Measurements from ENCODE around the gene NRF1.
"Not testable (repeated sequence)": the region's sequence is repeated elsewhere in the genome, so short reads cannot be mapped to it uniquely, and the experiment has no call there.

The NRF1 gene

DNA sequence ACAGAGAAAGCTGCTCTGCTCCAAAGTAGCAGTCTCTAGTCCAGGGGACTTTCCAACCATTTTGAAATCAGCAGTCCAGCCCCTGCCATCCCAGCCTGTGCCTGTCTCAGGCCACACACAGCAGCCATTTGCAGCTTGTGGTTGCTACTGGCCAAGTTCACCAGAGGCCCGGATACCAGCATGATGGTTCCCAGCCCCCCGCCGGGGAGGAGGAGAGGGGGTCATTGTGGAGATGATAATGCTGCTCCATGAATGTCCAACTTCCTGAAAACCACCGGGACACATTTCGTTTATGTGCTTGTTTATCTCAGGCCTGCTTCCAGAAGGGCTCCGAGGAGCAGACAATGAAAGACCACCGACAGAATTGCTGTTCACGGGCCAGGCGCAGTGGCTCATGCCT lies 181.2 kb downstream of the NRF1 start:
- TF ChIP-seq, protein P1, sequence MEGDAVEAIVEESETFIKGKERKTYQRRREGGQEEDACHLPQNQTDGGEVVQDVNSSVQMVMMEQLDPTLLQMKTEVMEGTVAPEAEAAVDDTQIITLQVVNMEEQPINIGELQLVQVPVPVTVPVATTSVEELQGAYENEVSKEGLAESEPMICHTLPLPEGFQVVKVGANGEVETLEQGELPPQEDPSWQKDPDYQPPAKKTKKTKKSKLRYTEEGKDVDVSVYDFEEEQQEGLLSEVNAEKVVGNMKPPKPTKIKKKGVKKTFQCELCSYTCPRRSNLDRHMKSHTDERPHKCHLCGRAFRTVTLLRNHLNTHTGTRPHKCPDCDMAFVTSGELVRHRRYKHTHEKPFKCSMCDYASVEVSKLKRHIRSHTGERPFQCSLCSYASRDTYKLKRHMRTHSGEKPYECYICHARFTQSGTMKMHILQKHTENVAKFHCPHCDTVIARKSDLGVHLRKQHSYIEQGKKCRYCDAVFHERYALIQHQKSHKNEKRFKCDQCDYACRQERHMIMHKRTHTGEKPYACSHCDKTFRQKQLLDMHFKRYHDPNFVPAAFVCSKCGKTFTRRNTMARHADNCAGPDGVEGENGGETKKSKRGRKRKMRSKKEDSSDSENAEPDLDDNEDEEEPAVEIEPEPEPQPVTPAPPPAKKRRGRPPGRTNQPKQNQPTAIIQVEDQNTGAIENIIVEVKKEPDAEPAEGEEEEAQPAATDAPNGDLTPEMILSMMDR (conservative IDR thresholded peaks at IDR 0.05), result no peak
- H3K27ac ChIP-seq, result no peak overlapping the region

DNA sequence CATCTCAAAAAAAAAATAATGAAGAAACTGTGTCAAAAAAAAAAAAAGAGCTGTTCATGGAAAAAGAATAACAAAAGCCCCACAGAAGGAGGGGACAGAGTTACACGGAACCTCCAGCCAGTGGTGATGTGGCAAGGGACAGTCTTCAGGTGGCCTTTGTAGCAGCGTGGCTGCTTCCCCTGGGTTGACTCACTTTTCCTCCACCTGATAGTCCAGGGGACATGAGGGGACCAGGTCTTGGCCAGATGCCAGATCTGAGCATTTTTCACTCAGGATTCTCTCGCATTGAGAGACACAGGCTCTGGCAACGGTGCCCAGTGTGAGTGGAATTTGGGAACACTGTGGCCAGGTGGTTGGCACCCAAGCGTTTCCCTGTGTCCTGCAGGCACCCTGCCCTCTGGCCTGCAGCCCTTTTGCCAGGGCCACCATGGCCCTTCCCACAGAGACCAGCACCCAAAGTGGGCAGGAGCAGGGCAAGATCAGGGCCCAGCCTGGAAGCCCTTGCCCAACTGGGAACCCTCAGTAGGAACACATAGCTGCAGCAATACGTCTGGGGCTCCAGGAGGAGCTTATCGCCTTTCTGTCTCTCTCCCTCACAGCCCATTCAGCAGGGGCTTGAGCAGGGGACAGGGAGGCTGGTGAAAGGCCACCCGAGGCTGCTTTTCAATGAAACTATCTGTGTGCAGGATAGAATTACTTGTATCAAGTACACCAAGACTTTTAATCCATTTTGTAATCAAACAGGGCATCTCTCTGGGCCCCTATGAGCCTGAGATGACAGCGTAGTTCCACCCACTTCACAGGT lies 182.2 kb downstream of the NRF1 start:
- H3K27ac ChIP-seq, result no peak overlapping the region
- TF ChIP-seq, protein P1 (conservative IDR thresholded peaks at IDR 0.05), result no peak

DNA sequence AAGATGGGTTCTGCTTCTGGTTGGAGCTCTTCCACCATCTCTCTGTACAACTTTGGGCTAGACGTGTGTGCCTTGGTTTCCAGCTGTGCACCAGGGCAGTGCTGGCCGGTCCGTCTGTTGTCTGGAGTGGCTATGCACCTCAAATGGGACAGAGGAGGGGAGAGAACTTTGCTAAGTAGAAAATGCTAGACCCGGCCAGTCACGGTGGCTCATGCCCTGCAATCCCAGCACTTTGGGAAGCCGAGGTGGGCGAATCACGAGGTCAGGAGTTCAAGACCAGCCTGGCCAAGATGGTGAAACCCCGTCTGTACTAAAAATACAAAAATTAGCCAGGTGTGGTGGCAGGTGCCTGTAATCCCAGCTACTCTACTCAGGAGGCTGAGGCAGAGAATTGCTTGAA lies 182.9 kb downstream of the NRF1 start:
- H3K27ac ChIP-seq, result not testable (repeated sequence)

DNA sequence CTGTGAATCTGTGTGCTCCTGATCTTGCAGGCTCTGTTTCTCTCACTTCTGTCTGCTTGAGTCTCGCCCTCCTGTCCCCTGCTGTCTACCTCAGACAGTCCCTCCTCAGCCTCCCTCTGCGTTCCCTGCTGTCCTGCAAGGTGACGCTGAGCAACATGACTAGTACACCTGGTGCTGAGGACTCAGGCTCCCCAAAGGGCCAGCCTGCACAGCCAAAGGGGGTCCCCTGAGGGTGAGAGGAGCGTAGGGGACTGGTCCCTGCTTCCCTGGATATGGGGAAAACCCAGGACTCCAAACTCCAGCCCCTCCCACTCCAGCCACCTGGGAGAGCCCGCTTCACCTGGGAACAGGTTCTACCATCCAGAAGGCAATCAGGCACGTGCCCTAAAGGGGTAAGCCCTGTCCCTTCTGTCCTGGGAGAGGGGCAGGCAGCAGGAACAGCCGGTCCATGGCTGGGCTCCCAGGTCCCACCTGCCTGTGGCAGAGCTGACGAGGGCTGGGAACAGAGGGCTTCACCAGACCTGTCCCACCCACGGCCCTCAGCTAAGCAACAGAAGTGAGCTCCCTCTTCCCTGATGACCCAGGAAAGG lies 184.8 kb downstream of the NRF1 start:
- TF ChIP-seq, protein P1 (conservative IDR thresholded peaks at IDR 0.05), result no peak
- H3K27ac ChIP-seq, result no peak overlapping the region

DNA sequence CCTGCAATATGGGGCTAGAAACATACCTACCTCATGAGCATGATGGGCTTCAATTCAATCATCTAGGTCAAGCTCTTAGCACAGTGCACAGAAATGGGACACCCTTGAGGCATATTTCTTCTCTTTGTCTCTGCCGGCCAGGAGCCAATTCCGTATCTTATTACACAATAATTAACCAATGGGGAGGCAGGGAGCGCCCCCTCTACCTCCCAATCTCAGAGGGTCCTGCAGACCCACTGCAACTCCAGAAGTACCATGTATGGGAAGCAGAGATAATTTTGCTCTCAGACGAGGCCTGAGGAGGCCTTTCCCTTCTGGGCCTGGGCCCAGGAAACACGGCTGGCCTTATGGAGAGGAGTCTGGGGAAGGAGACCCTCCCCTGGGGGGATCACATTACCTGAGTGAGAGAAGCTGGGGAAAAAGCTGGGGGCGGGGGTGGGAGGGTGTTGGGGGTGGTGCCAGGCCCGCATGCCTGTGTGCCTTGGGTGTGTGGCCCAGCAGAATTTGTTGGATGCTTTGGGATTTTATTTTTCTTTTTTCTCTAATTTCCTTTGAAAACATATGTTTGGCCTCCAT lies 185.8 kb downstream of the NRF1 start:
- no peak overlapping the region for H3K27ac ChIP-seq
- TF ChIP-seq, protein P1 (conservative IDR thresholded peaks at IDR 0.05), result no peak

DNA sequence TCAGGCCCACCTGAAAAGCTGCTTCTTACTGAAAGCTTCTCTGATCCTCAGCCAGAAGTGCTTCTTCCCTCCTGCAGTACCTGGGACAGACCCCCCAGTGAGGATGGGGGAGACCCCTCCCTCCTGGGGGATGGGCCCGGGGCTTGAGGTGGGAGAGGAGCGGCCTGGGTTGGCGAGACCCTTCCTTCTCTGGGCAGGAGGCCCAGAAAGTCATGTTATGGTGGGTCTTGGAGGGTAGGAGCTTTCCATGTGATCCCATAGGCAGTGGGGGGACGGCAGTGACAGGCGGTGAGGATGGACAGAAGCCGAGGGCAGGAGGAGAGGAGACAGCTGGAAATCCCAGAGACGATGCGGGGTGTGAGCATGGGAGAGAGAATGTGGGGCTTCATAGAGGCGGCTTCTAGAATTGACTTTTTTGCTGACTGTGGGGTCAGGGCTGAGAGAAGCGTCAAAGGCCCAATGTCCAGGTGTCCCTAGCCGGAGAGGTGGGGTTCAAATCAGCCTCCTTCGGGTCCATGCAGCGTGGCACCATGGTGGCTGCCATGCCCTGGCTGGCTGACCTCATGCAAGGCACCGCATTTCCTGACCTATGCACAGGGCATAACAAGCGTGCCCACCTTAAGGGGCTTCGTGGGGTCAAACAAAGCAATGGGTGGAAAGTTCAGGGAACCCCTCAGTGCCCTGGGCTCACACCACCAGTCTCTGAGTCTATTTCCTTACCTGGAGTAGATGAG lies 187.3 kb downstream of the NRF1 start:
- TF ChIP-seq, protein P1 (conservative IDR thresholded peaks at IDR 0.05), result no peak
- no peak overlapping the region for H3K27ac ChIP-seq

DNA sequence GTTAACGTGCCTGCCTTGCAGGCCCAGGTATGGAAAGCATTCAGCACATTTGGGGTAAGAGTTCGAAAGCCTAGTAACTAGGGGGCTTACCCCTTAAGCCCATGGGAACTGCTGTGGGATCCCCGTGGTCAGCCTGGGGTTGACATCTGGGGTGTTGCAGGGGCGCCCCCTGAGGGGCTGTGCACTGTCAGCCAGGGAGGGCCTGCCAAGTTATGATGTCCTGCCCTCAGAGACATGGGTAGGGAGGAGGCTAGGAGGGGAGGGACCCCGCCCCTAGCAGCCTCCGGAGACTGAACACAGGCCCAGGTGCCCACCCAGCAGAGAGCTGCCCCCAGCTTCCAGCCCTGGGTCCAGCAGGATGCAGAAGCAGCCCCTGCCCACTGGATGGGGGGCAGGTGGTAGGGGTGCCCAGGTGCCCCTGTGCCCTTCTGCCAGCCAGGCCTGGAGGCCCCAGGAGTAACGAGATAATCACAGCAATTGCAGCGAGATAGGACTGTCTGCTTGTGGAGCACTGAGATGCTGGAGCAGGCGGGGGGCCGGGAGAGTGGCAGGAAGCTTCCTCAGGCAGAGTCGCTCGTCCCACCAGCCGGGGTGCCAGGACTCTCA lies 187.9 kb downstream of the NRF1 start:
- TF ChIP-seq, protein P1 (conservative IDR thresholded peaks at IDR 0.05), result no peak
- no peak overlapping the region for H3K27ac ChIP-seq

Measured in VCaP (cell line).